A673 (cell line): ENCODE measurements around the gene TRMT61A. TPM values are rescaled to one million over a fixed set of nuclear protein-coding genes. Genes with fewer than 3 reads are reported as not detected.

Source experiments
- BruUV-seq: library from RNA; stranded (reverse); fragments of 400-500 nt; replicated peaks from 2 replicates; lab custom pipeline; 2021; lab: Mats Ljungman, UMichigan
- CTCF ChIA-PET: fragments of 300-600 bp; sonication (Branson Sonifier 250); formaldehyde crosslinking; loops from one replicate; lab custom pipeline; 2022; ENCODE audit warnings: antibody characterized with exemption; lab: Charles Lee
- POLR2A ChIA-PET: fragments of 300-600 bp; sonication (Branson Sonifier 250); formaldehyde crosslinking; loops from one replicate; lab custom pipeline; 2022; ENCODE audit warnings: antibody characterized with exemption; ENCODE audit not compliant: low non-redundant PET; lab: Charles Lee
- DNase-seq: peaks from one replicate; pipeline ENCODE4 v3.0.0-alpha.2; 2015; ENCODE audit warnings: low spot score
- H3K27ac ChIP-seq: fragments of 200-600 bp; sonication (generic); 2 replicates; pipeline ENCODE4 v1.5.1; 2016; ENCODE audit warnings: mixed run types, low read depth, mild to moderate bottlenecking, mixed read lengths, antibody characterized with exemption, low read length; ENCODE audit not compliant: poor library complexity, severe bottlenecking
- H3K27me3 ChIP-seq: fragments of 200-600 bp; sonication (generic); replicated peaks from 2 replicates; pipeline ENCODE4 v1.6.1; 2017; ENCODE audit warnings: mixed run types, low read depth, mild to moderate bottlenecking, mixed read lengths, antibody characterized with exemption, low read length; ENCODE audit not compliant: insufficient read depth, poor library complexity
- H3K36me3 ChIP-seq: fragments of 200-600 bp; sonication (generic); 2 replicates; pipeline ENCODE4 v1.6.1; 2016; ENCODE audit warnings: mixed run types, mild to moderate bottlenecking, mixed read lengths, antibody characterized with exemption, low read length; ENCODE audit not compliant: insufficient read depth, poor library complexity, severe bottlenecking
- H3K4me1 ChIP-seq: fragments of 200-600 bp; sonication (generic); 2 replicates; pipeline ENCODE4 v1.6.1; 2017; ENCODE audit warnings: mixed run types, mild to moderate bottlenecking, mixed read lengths, antibody characterized with exemption, low read length; ENCODE audit not compliant: insufficient read depth, poor library complexity, severe bottlenecking
- H3K4me3 ChIP-seq: fragments of 200-600 bp; sonication (generic); 2 replicates; pipeline ENCODE4 v1.5.1; 2016; ENCODE audit warnings: low read depth, mixed run types, mild to moderate bottlenecking, mixed read lengths, low read length; ENCODE audit not compliant: poor library complexity, severe bottlenecking
- H3K9me3 ChIP-seq: fragments of 200-600 bp; sonication (generic); 2 replicates; pipeline ENCODE4 v1.6.1; 2016; ENCODE audit warnings: mixed run types, low read depth, mild to moderate bottlenecking, mixed read lengths, antibody characterized with exemption, low read length; ENCODE audit not compliant: poor library complexity, severe bottlenecking
- EZH2 ChIP-seq: fragments of 200-600 bp; sonication (generic); IDR thresholded peaks from 2 replicates; pipeline ENCODE4 v1.6.1; 2017; ENCODE audit warnings: borderline replicate concordance, low read depth, mild to moderate bottlenecking, mixed read lengths, antibody characterized with exemption, low read length; ENCODE audit not compliant: poor library complexity, severe bottlenecking
- intact Hi-C: fragments of 100-400 bp; cut with micrococcal nuclease; formaldehyde crosslinking; loops from one replicate; pipeline ENCODE4 v1.10.0; 2022; ENCODE audit not compliant: unreplicated experiment
- total RNA-seq: library from RNA; stranded (reverse); gene quantifications from 2 replicates; pipeline ENCODE4 v1.2.3, GENCODE V29; 2021
- TF ChIP-seq, protein P1 (sequence below): fragments of 300-800, 200-600 bp; sonication (generic); conservative IDR thresholded peaks from 2 replicates; pipeline ENCODE4 v1.5.1; 2017; ENCODE audit warnings: low read depth, mild to moderate bottlenecking, antibody characterized with exemption, low read length, moderate library complexity, mixed read lengths

Gene TRMT61A
- total RNA-seq, 1 experiment from 2014 or later: 23.6 TPM

DNA sequence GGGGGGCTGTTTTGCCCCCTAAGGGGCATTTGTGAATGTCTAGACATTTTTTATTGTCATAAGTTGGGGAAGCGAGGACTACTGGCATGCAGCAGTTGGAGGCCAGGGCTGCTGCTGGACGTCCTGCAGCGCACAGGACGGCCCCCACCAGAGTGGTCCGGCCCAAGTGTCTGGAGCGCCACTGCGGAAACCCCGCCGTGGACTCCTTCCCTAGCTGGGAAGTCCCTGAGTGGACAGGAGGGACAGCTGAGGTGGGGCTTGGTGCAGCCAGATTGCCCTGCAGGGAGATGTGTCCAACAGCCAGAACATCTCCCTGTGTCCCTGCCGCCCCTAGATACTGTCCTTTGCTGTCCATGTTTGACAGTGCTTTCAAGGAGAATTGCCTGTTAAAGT lies 11.8 kb upstream of the TRMT61A start:
- ChIA-PET CTCF (interaction anchor here (0.6 to 2.0 kb wide), 2 partner anchors 28 to 111 kb away, joined by 3 to 8 read pairs; no protein-coding TSS in a partner anchor), POLR2A (no interaction called here)
- no TSS peak for BruUV-seq
- intact Hi-C loops: no loop called here
- Histone ChIP-seq H3K27me3 (no peaks in the 10 kb centered on the region), H3K36me3 (peaks cover 15% of the 10 kb centered on the region), H3K4me1 (peaks cover 25% of the 10 kb centered on the region), H3K27ac (no peak overlapping the region), H3K9me3 (no peaks in the 10 kb centered on the region), H3K4me3 (no peak overlapping the region)
- no peak for TF ChIP-seq EZH2
- TF ChIP-seq, protein P1, sequence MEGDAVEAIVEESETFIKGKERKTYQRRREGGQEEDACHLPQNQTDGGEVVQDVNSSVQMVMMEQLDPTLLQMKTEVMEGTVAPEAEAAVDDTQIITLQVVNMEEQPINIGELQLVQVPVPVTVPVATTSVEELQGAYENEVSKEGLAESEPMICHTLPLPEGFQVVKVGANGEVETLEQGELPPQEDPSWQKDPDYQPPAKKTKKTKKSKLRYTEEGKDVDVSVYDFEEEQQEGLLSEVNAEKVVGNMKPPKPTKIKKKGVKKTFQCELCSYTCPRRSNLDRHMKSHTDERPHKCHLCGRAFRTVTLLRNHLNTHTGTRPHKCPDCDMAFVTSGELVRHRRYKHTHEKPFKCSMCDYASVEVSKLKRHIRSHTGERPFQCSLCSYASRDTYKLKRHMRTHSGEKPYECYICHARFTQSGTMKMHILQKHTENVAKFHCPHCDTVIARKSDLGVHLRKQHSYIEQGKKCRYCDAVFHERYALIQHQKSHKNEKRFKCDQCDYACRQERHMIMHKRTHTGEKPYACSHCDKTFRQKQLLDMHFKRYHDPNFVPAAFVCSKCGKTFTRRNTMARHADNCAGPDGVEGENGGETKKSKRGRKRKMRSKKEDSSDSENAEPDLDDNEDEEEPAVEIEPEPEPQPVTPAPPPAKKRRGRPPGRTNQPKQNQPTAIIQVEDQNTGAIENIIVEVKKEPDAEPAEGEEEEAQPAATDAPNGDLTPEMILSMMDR: no peak
- no peak for DNase-seq

DNA sequence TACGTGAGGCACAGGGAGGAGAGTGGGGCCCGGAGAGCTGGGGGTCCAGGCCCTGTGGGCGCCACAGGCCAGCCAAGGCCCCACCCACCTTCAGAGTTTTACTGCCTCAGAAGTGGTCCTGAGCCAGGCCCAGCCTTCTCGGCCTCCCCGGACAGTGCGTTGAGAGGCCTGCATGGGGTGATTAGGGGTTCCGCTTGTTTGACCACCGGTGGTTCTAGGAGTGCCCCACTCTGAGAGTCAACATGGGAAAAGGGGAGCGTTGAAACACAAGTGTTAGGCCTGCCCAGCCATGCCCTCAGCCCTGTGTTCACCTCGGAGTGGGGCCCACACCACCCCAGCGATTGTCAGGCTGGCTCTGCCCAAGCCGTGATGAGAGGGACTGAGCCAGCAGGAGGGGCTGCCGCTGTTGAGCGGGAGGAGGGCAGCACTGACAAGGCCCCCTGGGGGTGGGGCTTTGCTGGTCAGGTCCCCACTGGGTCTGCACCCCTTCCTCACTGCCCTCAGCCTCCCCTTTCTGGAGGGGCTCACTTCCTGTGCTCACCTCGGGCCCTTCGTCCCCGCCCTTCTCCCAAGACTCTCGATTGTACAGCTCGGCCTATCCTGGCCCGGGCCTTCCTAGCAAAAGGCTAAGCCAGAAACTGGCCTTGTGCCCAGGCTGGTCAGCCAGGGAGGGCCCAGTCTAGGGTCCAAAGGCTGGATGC lies 11.1 kb upstream of the TRMT61A start:
- CTCF ChIA-PET: interaction anchor here (0.6 to 2.0 kb wide), 2 partner anchors 28 to 111 kb away, joined by 3 to 8 read pairs; no protein-coding TSS in a partner anchor
- H3K27ac ChIP-seq: no peak overlapping the region
- H3K9me3 ChIP-seq: no peaks in the 10 kb centered on the region
- no peak overlapping the region for H3K4me3 ChIP-seq
- no peak for TF ChIP-seq EZH2
- TF ChIP-seq, protein P1: no peak
- intact Hi-C loops: loop anchor here (1.0 kb wide), 1 partner anchor 28 kb away; no protein-coding TSS in a partner anchor
- no TSS peak for BruUV-seq
- no peaks in the 10 kb centered on the region for H3K27me3 ChIP-seq
- no peak for DNase-seq
- H3K36me3 ChIP-seq: peaks cover 15% of the 10 kb centered on the region
- POLR2A ChIA-PET: no interaction called here
- peaks cover 21% of the 10 kb centered on the region for H3K4me1 ChIP-seq

DNA sequence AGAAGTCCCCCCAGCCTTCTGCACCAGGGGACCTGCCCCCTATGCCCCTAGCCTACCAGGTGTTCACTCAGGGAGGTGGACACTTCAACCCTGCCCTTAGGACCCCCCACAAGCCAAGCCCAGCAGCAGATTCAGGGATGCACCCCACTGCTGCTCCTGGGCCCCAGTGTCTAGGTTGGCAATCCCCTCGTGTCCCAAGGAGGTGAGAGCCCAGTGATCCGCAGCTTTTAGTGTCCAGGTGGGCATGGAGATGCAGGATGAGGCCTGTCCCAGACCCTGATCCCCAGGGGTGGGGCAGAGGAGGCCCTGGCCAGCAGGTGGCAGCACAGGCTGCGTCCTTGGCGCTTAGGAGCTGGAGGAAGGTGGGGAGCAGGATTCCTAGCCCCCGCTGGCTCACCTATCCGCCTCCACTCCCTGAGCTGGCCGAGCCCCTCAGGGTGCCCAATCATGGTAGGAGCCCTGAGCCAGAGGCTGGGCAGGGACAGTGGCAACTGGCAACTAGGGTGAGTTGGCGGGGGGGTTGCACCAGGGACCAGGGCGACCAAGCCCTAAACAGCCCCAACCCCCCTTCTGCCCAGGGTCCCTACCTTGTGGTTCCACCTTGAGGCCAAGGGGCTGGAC lies 10.5 kb upstream of the TRMT61A start:
- ChIA-PET CTCF (interaction anchor here (0.5 to 2.0 kb wide), 7 partner anchors 12 to 1403 kb away, joined by 3 to 8 read pairs (median 4); no protein-coding TSS in a partner anchor), POLR2A (no interaction called here)
- intact Hi-C loops: loop anchor here (1.0 kb wide), 1 partner anchor 28 kb away; no protein-coding TSS in a partner anchor
- no peak overlapping the region for H3K4me3 ChIP-seq
- peak overlapping the region; percentile 42 for H3K27ac ChIP-seq
- DNase-seq: peak; percentile 67
- H3K9me3 ChIP-seq: no peaks in the 10 kb centered on the region
- BruUV-seq: no TSS peak
- TF ChIP-seq, protein P1: peak; percentile 95
- TF ChIP-seq EZH2: no peak
- peaks cover 15% of the 10 kb centered on the region for H3K36me3 ChIP-seq
- H3K4me1 ChIP-seq: peaks cover 18% of the 10 kb centered on the region
- H3K27me3 ChIP-seq: no peaks in the 10 kb centered on the region
